ENCODE measurements around the gene RASSF5. TPM values are rescaled to one million over a fixed set of nuclear protein-coding genes. Genes with fewer than 3 reads are reported as not detected.

Gene RASSF5
- total RNA-seq, 1 donor from 2014 or later: 7.8 TPM

- no peaks in the 10 kb centered on the region for H3K9me3 ChIP-seq (replicated peaks)
- no peaks in the 10 kb centered on the region for H3K27me3 ChIP-seq (ENCODE audit: low read depth)
- DNase-seq: no peak
- H3K4me3 ChIP-seq: no peak overlapping the region
- intact Hi-C loops (cut with micrococcal nuclease): no loop called here
- TF ChIP-seq, protein P1, sequence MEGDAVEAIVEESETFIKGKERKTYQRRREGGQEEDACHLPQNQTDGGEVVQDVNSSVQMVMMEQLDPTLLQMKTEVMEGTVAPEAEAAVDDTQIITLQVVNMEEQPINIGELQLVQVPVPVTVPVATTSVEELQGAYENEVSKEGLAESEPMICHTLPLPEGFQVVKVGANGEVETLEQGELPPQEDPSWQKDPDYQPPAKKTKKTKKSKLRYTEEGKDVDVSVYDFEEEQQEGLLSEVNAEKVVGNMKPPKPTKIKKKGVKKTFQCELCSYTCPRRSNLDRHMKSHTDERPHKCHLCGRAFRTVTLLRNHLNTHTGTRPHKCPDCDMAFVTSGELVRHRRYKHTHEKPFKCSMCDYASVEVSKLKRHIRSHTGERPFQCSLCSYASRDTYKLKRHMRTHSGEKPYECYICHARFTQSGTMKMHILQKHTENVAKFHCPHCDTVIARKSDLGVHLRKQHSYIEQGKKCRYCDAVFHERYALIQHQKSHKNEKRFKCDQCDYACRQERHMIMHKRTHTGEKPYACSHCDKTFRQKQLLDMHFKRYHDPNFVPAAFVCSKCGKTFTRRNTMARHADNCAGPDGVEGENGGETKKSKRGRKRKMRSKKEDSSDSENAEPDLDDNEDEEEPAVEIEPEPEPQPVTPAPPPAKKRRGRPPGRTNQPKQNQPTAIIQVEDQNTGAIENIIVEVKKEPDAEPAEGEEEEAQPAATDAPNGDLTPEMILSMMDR (IDR thresholded peaks at IDR 0.05; ENCODE audit: borderline replicate concordance): no peak
- no peak overlapping the region for H3K27ac ChIP-seq (replicated peaks)
- no peaks in the 10 kb centered on the region for H3K36me3 ChIP-seq
- H3K4me1 ChIP-seq: peaks cover 13% of the 10 kb centered on the region
These were observed 28.5 kb downstream of the RASSF5 start for GRCh38 chr1:206535853-206536188.

- TF ChIP-seq, protein P1 (IDR thresholded peaks at IDR 0.05; ENCODE audit: borderline replicate concordance): no peak
- intact Hi-C loops (cut with micrococcal nuclease): no loop called here
- DNase-seq: no peak
- no peaks in the 10 kb centered on the region for H3K27me3 ChIP-seq (ENCODE audit: low read depth)
- H3K9me3 ChIP-seq (replicated peaks): no peaks in the 10 kb centered on the region
- no peak overlapping the region for H3K27ac ChIP-seq (replicated peaks)
- H3K36me3 ChIP-seq: no peaks in the 10 kb centered on the region
- H3K4me1 ChIP-seq: peaks cover 13% of the 10 kb centered on the region
- H3K4me3 ChIP-seq: no peak overlapping the region
These were observed 29.8 kb downstream of the RASSF5 start for GRCh38 chr1:206537141-206537540.

GRCh38 chr1:206538086-206538770, 30.9 kb downstream of the RASSF5 start:
- DNase-seq: no peak
- TF ChIP-seq, protein P1 (IDR thresholded peaks at IDR 0.05; ENCODE audit: borderline replicate concordance): no peak
- Histone ChIP-seq H3K27ac (replicated peaks) (no peak overlapping the region), H3K27me3 (ENCODE audit: low read depth) (no peaks in the 10 kb centered on the region), H3K36me3 (no peaks in the 10 kb centered on the region), H3K9me3 (replicated peaks) (no peaks in the 10 kb centered on the region), H3K4me3 (no peak overlapping the region), H3K4me1 (peaks cover 13% of the 10 kb centered on the region)
- intact Hi-C loops (cut with micrococcal nuclease): no loop called here

DNA sequence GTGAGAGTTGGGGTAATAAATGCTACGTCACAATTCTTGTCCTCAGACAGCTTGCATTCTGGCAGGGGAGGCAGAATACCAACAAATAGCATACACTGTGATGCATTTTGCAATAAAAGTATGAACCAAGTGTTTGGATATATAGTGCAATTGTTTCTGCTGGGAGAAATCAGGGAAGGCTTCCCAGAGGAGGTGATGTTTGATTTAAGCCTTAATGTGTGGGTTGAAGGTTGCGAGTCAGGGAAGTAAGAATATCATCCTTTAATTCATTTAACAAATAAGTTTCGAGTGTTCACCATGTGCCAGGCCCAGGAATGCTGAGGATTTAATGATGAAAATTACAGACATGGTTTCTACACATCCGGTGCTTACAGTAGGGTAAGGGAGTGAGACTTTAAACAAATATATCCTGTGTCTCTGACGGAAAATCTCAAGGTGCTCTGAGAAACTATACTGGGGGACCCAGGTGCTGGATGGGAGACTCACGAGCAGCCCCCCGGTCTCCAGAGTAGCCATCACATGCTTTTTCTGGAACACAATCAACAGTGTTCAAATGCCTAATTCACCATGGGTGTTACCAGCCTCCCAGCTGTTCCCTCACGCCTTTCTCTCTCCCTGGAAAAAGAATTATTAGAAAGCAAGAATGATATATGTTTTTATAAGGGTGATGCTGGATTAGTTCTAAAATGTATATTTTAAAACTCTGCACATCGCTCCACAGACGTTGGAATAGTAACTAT, 31.7 kb downstream of the RASSF5 start:
- TF ChIP-seq, protein P1 (IDR thresholded peaks at IDR 0.05; ENCODE audit: borderline replicate concordance): no peak
- Histone ChIP-seq H3K4me1 (peaks cover 13% of the 10 kb centered on the region), H3K27ac (replicated peaks) (no peak overlapping the region), H3K36me3 (no peaks in the 10 kb centered on the region), H3K9me3 (replicated peaks) (no peaks in the 10 kb centered on the region), H3K4me3 (no peak overlapping the region), H3K27me3 (ENCODE audit: low read depth) (no peaks in the 10 kb centered on the region)
- intact Hi-C loops (cut with micrococcal nuclease): no loop called here
- no peak for DNase-seq

GRCh38 chr1:206540044-206540780, 32.9 kb downstream of the RASSF5 start:
- Histone ChIP-seq H3K9me3 (replicated peaks) (no peaks in the 10 kb centered on the region), H3K27me3 (ENCODE audit: low read depth) (no peaks in the 10 kb centered on the region), H3K36me3 (no peaks in the 10 kb centered on the region), H3K27ac (replicated peaks) (peak overlapping the region; percentile 38), H3K4me3 (no peak overlapping the region), H3K4me1 (peaks cover 13% of the 10 kb centered on the region)
- TF ChIP-seq, protein P1 (IDR thresholded peaks at IDR 0.05; ENCODE audit: borderline replicate concordance): no peak
- intact Hi-C loops (cut with micrococcal nuclease): no loop called here
- DNase-seq: no peak

Data from left ventricle myocardium inferior (tissue), 1 donor.